Measurements from ENCODE around the gene ATPAF1.
"Not testable (repeated sequence)": the region's sequence is repeated elsewhere in the genome, so short reads cannot be mapped to it uniquely, and the experiment has no call there.

The ATPAF1 gene, protein sequence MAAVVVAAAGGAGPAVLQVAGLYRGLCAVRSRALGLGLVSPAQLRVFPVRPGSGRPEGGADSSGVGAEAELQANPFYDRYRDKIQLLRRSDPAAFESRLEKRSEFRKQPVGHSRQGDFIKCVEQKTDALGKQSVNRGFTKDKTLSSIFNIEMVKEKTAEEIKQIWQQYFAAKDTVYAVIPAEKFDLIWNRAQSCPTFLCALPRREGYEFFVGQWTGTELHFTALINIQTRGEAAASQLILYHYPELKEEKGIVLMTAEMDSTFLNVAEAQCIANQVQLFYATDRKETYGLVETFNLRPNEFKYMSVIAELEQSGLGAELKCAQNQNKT

GRCh38 chr1:46667782-46668760 is at the start of gene ATPAF1:
TSS of gene ATPAF1 (minus strand) at chr1:46668364. CDS start at chr1:46668322, 42 bp downstream.
- ATAC-seq (peak; percentile 92), DNase-seq (peak; percentile 71)

- no peak for ATAC-seq
- DNase-seq: no peak
Measured at GRCh38 chr1:46717654-46718053, 49.5 kb upstream of the ATPAF1 start.

- ATAC-seq: no peak
- no peak for DNase-seq
Measured at GRCh38 chr1:46714976-46715375, 46.8 kb upstream of the ATPAF1 start.

GRCh38 chr1:46708121-46708520 is 40.0 kb upstream of the ATPAF1 start:
- ATAC-seq (no peak), DNase-seq (no peak)

DNA sequence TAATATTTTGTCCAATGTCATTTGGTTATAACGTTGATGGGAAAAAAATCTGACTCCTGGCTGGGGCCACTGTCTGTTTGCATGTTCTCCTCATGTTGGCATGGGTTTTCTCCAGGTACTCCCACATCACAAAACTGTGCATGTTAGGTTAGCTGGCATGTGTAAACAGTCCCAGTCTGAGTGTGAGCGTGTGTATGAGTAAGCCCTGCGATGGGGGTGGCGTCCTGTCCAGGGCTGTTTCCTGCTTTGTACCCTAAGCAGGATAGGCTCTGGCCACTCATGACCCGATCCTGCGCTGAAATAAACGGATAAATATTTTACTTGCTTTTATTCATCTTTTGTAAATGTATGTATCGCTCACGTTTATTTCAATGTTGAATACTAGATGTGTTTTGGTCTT is 37.2 kb upstream of the ATPAF1 start:
- DNase-seq (no peak), ATAC-seq (no peak)

GRCh38 chr1:46703927-46704641 is 35.9 kb upstream of the ATPAF1 start:
- DNase-seq: no peak
- no peak for ATAC-seq

DNA sequence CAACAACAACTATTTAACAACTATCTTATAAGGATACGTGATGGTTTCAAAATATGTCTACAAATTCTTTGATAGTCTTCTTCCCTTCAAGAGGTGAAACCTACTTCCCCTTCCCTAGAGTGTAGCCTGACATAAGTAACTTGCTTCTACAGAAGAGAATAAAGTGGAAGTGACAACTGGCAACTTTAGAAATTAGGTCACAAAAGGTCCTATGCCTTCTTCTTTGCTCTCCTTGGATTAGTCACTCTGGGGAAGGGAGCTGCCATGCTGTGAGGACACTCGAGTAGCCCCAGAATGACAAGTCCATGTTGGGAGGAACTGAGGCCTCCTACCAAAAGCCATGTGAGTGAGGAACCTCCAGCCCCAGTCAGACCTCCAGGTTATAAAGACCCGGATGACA is 31.5 kb upstream of the ATPAF1 start:
- ATAC-seq: no peak

GRCh38 chr1:46697053-46697452 is 28.9 kb upstream of the ATPAF1 start:
- no peak for ATAC-seq

More for the DNA sequence above, 31.5 kb upstream of the ATPAF1 start:
- DNase-seq: no peak

GRCh38 chr1:46694676-46695075 is 26.5 kb upstream of the ATPAF1 start:
- ATAC-seq, DNase-seq: not testable (repeated sequence)

More at GRCh38 chr1:46697053-46697452, 28.9 kb upstream of the ATPAF1 start:
- no peak for DNase-seq

- no peak for DNase-seq
- no peak for ATAC-seq
Measured at GRCh38 chr1:46692811-46693770, 24.9 kb upstream of the ATPAF1 start.

GRCh38 chr1:46691997-46692790 is 24.0 kb upstream of the ATPAF1 start:
- ATAC-seq: no peak

DNA sequence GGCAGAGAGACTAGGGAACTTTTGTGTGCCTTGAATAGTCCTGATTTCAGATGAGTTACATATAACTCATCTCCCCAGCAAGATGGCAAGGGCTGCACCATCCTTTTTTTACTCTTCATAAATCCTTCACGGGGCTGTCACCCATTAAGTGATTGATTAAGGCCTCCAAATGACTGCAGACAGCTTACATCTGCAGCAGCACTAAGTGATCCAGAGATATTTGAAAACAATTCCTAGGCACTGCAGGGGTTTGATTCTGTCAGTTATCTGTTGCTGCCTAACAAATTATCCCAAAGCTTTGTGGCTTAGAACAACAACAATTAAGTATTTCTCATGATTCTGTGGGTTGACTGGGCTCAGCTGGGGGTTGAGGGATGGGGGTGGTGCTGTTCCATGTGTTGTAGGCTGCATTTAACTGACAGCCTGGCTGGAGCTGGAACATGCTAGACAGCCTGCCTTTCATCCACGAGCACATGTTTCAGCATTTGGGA is 22.8 kb upstream of the ATPAF1 start:
- ATAC-seq (no peak), DNase-seq (no peak)

More at GRCh38 chr1:46691997-46692790, 24.0 kb upstream of the ATPAF1 start:
- DNase-seq: no peak

DNA sequence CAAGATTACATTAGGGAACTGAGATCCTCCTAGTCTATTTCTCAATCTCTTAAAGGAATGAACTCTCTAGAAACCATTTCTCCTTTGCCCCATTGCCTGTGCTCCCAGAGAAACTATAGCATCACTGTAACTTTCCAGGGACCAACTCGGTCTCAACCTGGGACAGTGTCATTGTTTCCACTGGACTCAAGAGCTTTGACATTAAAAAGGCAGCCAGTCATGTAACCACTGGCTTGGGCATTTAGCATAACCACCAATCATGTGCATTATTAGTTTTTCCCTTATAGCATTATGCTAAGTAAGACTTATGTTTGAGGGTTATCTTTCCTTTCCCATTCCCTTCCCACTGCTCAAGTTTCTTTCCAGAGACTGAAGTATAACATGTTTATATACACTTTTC is 21.7 kb upstream of the ATPAF1 start:
- no peak for DNase-seq
- ATAC-seq: peak; percentile 73

GRCh38 chr1:46689356-46689755 is 21.2 kb upstream of the ATPAF1 start:
- no peak for ATAC-seq
- no peak for DNase-seq

DNA sequence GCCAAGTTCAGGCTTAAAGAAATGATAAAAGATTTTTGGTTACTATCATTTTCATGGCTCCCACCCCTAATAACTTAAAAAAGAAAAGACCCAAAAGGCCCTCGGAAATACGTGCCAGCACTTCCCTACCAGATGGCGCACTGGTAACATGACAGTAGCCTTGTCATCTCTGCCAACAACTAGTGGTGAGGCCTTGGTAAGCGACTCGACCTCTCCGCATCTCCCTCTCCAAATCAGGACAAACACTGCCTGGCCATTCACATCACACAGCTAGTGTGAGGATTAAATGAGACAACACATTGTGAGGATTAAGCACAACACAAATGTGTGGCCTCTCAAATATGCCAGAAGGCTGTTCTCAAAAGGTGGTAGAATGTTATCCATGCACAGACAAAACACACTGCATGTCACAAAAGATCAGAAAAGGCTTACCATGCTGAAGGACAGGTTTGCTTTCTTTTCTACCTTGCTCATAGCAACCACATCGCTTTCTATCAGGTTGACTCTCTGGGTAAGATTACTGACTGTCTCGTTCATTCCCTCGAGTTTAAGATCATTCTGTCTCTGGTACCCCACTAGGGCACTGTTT is 19.9 kb upstream of the ATPAF1 start:
- ATAC-seq (no peak), DNase-seq (no peak)

- ATAC-seq (no peak), DNase-seq (no peak)
Measured at GRCh38 chr1:46687093-46687659, 19.0 kb upstream of the ATPAF1 start.

DNA sequence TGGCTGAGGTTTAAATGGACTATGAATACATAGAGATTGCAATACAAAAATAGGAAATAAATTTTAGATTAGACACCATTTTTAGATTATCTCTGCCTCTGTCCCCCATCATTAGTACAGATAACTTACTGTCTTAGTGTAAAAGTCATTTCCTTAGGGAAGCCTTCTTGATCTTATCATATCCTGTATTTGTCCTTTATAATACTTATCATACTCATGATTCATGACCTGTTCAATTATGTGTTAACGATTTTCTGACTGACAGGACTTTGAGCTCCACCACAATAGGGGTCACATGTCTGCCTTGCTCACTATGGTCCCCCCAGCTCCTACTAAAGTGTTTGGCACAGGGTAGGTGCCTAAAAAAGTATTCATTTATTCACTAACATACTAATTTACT is 18.1 kb upstream of the ATPAF1 start:
- ATAC-seq: no peak
- no peak for DNase-seq

- ATAC-seq: no peak
- no peak for DNase-seq
Measured at GRCh38 chr1:46684670-46685069, 16.5 kb upstream of the ATPAF1 start.

- ATAC-seq (no peak), DNase-seq (no peak)
Measured at GRCh38 chr1:46682064-46682463, 13.9 kb upstream of the ATPAF1 start.

Measured in stimulated activated naive CD8-positive, alpha-beta T cell treated with anti-CD3 and anti-CD28 coated beads, Interleukin-15, Interleukin-2, amounts not matched to agents 100 U/mL and 50 U/mL, for 24 hours (primary cell).